Measurements from ENCODE around the gene BATF. TPM values are rescaled to one million over a fixed set of nuclear protein-coding genes. Genes with fewer than 3 reads are reported as not detected.
A peak's percentile ranks its signal among the peaks of the same experiment; 100 is the strongest.

Gene BATF
- total and polyA plus RNA-seq, 2 donors (not counting 1 experiment from before 2014, with no cell fraction given), result 12.8 to 16.4 TPM

DNA sequence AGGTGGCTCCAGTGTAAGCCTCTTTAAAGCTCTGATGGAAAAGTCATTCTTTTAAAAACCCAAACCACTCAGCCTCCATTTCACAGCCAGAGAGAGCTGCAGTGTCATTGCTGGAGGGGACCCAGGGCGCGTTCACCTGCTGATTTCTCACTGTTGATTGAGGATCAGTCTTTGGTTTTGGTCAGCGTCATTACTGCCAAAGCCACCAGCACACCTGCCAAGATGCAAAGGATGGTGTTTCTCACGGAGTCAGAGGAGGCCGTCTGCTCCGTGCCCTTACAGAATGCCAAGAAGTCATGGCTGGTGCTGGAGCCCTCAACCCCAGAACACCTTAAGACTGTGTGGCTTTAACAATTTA, 32.8 kb upstream of the BATF start:
- H3K4me3 ChIP-seq (ENCODE audit: control extremely low read depth in 1 of 5, extremely low read depth in 1 of 5, insufficient read depth in 1 of 5, low read depth in 2 of 5, low read length in 4 of 5), result peak overlapping the region in 1 of 5 experiments; percentile 17
- H3K9me3 ChIP-seq (ENCODE audit: control extremely low read depth in 1 of 3, control insufficient read depth in 2 of 3, insufficient read depth in 1 of 3, low read length in 2 of 3), result no peaks in the 10 kb centered on the region
- ChIA-PET CTCF (interaction anchor here (0.6 to 10.1 kb wide), 44 partner anchors 9 to 483 kb away, joined by 3 to 221 read pairs (median 6); partner anchors contain the start of genes BATF and FLVCR2), POLR2A (interaction anchor here (0.5 kb wide), 1 partner anchor 194 kb away, joined by 5 read pairs; no protein-coding TSS in a partner anchor)
- Mint-ChIP-seq H3K4me1 (peaks cover 22% of the 10 kb centered on the region), H3K27me3 (no peaks in the 10 kb centered on the region), H3K27ac (no peak overlapping the region), H3K4me3 (no peak overlapping the region), H3K9me3 (ENCODE audit: insufficient read depth) (no peaks in the 10 kb centered on the region)
- no peak overlapping the region for H3K9ac ChIP-seq (ENCODE audit: low read length)
- no peak overlapping the region for H3K27ac ChIP-seq (ENCODE audit: low read length in 2 of 2)
- H2AFZ ChIP-seq (ENCODE audit: insufficient read depth, low read depth, low read length, poor library complexity, severe bottlenecking), result peak overlapping the region; percentile 28
- no peak overlapping the region for H3K4me2 ChIP-seq (replicated peaks; ENCODE audit: low read depth, low read length, poor library complexity, severe bottlenecking)
- intact Hi-C loops (cut with micrococcal nuclease), result loop anchor here (1.0 to 5.0 kb wide), 4 partner anchors 25 to 182 kb away; partner anchors contain the start of gene JDP2
- no peaks in the 10 kb centered on the region for H4K20me1 ChIP-seq (ENCODE audit: control insufficient read depth, insufficient read depth, low read length, poor library complexity, severe bottlenecking)
- TF ChIP-seq, protein P1, sequence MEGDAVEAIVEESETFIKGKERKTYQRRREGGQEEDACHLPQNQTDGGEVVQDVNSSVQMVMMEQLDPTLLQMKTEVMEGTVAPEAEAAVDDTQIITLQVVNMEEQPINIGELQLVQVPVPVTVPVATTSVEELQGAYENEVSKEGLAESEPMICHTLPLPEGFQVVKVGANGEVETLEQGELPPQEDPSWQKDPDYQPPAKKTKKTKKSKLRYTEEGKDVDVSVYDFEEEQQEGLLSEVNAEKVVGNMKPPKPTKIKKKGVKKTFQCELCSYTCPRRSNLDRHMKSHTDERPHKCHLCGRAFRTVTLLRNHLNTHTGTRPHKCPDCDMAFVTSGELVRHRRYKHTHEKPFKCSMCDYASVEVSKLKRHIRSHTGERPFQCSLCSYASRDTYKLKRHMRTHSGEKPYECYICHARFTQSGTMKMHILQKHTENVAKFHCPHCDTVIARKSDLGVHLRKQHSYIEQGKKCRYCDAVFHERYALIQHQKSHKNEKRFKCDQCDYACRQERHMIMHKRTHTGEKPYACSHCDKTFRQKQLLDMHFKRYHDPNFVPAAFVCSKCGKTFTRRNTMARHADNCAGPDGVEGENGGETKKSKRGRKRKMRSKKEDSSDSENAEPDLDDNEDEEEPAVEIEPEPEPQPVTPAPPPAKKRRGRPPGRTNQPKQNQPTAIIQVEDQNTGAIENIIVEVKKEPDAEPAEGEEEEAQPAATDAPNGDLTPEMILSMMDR (IDR thresholded peaks at IDR 0.05), result no peak
- TF ChIP-seq EZH2 (IDR thresholded peaks at IDR 0.05; ENCODE audit: borderline replicate concordance, insufficient read depth, low read depth, low read length, poor library complexity, severe bottlenecking), result no peak
- no peaks in the 10 kb centered on the region for H3K79me2 ChIP-seq (ENCODE audit: control insufficient read depth, insufficient read depth, low read length)
- no peak for DNase-seq
- H3K36me3 ChIP-seq (replicated peaks in 1 of 2; ENCODE audit: control extremely low read depth in 1 of 2, control insufficient read depth in 1 of 2, extremely low read depth in 1 of 2, insufficient read depth in 2 of 2, low read length in 1 of 2), result no peaks in the 10 kb centered on the region
- WGBS (ENCODE audit: insufficient coverage), result 81% methylated on average over 6 of the region's 6 CpGs
- no peak for ATAC-seq (ENCODE audit: low read depth)
- H3K4me1 ChIP-seq (ENCODE audit: control insufficient read depth in 2 of 2, insufficient read depth in 2 of 2, low read length in 2 of 2), result peaks cover 0 to 8% of the 10 kb centered on the region in 2 donors
- H3K27me3 ChIP-seq (replicated peaks in 1 of 4; ENCODE audit: control extremely low read depth in 1 of 4, control insufficient read depth in 3 of 4, insufficient read depth in 4 of 4, low read length in 3 of 4), result peaks cover 0 to 11% (median 0%) of the 10 kb centered on the region in 4 experiments

DNA sequence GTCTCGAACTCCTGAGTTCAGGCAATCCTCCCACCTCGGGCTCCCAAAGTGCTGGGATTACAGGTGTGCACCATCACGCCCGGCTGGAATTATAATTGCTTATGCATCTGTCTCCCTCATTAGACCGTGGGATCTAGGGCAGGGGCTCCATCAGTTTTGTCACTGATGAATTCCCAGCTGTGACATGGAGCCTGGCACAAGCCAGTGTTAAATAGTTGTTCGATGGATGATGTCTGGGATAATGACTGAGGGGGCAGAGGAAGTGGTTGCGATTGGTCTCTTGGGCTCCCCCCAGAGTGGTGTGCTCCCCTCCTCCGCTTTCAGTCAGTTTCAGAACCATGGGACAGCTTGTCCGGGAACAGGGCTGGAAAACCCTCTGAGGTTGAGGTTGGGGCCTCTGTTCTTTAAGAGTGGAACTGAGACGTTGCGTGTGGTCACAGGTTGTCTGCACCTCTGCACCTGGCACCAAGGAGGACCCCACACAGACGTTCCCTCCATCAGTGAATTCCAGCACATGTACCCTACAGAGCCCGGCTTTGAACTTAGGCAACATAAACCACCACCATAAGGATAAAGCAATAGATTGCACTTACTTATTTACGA, 30.8 kb upstream of the BATF start:
- H3K36me3 ChIP-seq (replicated peaks in 1 of 2; ENCODE audit: control extremely low read depth in 1 of 2, control insufficient read depth in 1 of 2, extremely low read depth in 1 of 2, insufficient read depth in 2 of 2, low read length in 1 of 2), result no peaks in the 10 kb centered on the region
- intact Hi-C loops (cut with micrococcal nuclease), result loop anchor here (10.0 kb wide), 1 partner anchor 53 kb away; no protein-coding TSS in a partner anchor
- no peak overlapping the region for H3K27ac ChIP-seq (ENCODE audit: low read length in 2 of 2)
- Mint-ChIP-seq H3K4me3 (no peak overlapping the region), H3K27me3 (no peaks in the 10 kb centered on the region), H3K9me3 (ENCODE audit: insufficient read depth) (no peaks in the 10 kb centered on the region), H3K4me1 (peaks cover 24% of the 10 kb centered on the region), H3K27ac (no peak overlapping the region)
- no peaks in the 10 kb centered on the region for H3K79me2 ChIP-seq (ENCODE audit: control insufficient read depth, insufficient read depth, low read length)
- no peak for DNase-seq
- no peak overlapping the region for H2AFZ ChIP-seq (ENCODE audit: insufficient read depth, low read depth, low read length, poor library complexity, severe bottlenecking)
- H3K4me2 ChIP-seq (replicated peaks; ENCODE audit: low read depth, low read length, poor library complexity, severe bottlenecking), result no peak overlapping the region
- H3K9me3 ChIP-seq (ENCODE audit: control extremely low read depth in 1 of 3, control insufficient read depth in 2 of 3, insufficient read depth in 1 of 3, low read length in 2 of 3), result no peaks in the 10 kb centered on the region
- H3K27me3 ChIP-seq (replicated peaks in 1 of 4; ENCODE audit: control extremely low read depth in 1 of 4, control insufficient read depth in 3 of 4, insufficient read depth in 4 of 4, low read length in 3 of 4), result peaks cover 0 to 7% (median 0%) of the 10 kb centered on the region in 4 experiments
- CTCF ChIA-PET, result interaction anchor here (0.5 to 10.1 kb wide), 12 partner anchors 10 to 356 kb away, joined by 3 to 221 read pairs (median 3); no protein-coding TSS in a partner anchor
- no peaks in the 10 kb centered on the region for H4K20me1 ChIP-seq (ENCODE audit: control insufficient read depth, insufficient read depth, low read length, poor library complexity, severe bottlenecking)
- POLR2A ChIA-PET, result no interaction called here
- no peak for TF ChIP-seq EZH2 (IDR thresholded peaks at IDR 0.05; ENCODE audit: borderline replicate concordance, insufficient read depth, low read depth, low read length, poor library complexity, severe bottlenecking)
- TF ChIP-seq, protein P1 (IDR thresholded peaks at IDR 0.05), result no peak
- no peak overlapping the region for H3K4me3 ChIP-seq (ENCODE audit: control extremely low read depth in 1 of 5, extremely low read depth in 1 of 5, insufficient read depth in 1 of 5, low read depth in 2 of 5, low read length in 4 of 5)
- 84% methylated on average over 10 of the region's 14 CpGs for WGBS (ENCODE audit: insufficient coverage)
- no peak overlapping the region for H3K9ac ChIP-seq (ENCODE audit: low read length)
- no peak for ATAC-seq (ENCODE audit: low read depth)
- peaks cover 0 to 11% of the 10 kb centered on the region in 2 donors for H3K4me1 ChIP-seq (ENCODE audit: control insufficient read depth in 2 of 2, insufficient read depth in 2 of 2, low read length in 2 of 2)

Measured in B cell (primary cell).